Hematopoietic multipotent progenitor cell (in vitro differentiated cells): ENCODE measurements around the gene MCHR2. TPM values are rescaled to one million over a fixed set of nuclear protein-coding genes. Genes with fewer than 3 reads are reported as not detected.
"Not testable (repeated sequence)": the region's sequence is repeated elsewhere in the genome, so short reads cannot be mapped to it uniquely, and the experiment has no call there.

ENCODE experiments used
- DNase-seq, 3 donors: peaks; one replicate each; pipeline ENCODE4 v3.0.0-alpha.2; 2011 to 2015; ENCODE audit warnings: low read depth in 2 of 3, low spot score in 2 of 3
- total RNA-seq: library from RNA; depleted of rRNA; stranded (reverse); fragments of >200 nt; gene quantifications from one replicate; pipeline ENCODE4 v1.2.3, GENCODE V29; 2012

MCHR2 gene, protein sequence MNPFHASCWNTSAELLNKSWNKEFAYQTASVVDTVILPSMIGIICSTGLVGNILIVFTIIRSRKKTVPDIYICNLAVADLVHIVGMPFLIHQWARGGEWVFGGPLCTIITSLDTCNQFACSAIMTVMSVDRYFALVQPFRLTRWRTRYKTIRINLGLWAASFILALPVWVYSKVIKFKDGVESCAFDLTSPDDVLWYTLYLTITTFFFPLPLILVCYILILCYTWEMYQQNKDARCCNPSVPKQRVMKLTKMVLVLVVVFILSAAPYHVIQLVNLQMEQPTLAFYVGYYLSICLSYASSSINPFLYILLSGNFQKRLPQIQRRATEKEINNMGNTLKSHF
- not detected for total RNA-seq

DNA sequence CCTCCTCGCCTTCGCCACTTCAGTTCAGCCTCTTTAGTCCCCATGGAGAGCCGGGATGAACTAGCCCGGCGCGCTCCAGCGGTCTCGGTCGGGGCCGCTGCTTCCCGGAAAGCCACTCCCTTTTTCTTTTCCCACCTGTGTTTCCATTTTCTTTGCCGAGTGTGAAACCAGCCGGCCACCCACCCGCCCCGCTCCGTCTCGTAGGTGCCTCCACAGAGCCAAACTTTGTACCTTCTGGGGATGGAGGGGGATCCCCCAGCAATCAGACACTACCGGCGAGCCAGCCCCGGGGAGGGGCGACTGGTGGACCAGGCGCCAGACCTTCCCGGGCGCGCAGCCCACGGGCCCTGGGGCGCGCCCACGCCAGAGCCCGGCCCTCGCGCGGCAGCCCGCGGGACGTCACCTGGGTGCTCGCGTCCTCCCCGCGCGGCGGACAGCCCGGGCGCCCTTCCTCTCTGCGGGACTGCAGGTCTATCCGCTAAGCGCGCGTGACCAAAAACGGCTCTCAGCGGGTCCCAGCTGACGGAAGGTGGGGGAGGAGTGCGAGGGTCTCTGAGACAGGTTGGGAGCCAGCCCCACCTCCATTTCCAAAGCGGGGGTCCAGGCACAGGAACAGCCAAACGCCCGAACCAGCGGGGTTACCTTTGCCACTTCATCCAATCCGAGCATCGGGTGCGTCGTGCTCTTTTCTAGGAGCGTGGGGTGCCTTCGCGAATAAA is at the start of gene MCHR2:
MCHR2 (minus strand) TSS at position 691 of the 719 bp plus-strand sequence. CDS start 38,076 bp downstream, outside the sequence.
- no peak for DNase-seq

DNA sequence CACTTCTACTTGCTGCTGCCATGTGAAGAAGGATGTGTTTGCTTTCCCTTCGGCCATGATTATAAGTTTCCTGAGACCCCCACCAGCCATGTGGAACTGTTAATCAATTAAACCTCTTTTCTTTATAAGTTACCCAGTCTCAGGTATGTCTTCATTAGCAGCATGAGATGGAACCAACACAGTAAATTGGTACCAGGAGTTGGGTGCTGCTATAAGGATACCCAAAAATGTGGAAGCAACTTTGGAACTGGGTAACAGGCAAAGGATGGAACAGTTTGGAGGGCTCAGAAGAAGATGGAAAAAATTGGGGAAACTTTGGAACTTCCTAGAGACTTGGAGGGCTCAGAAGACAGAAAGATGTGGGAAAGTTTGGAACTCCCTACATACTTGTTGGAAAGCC is 44.5 kb upstream of the MCHR2 start:
- not testable (repeated sequence) for DNase-seq

DNA sequence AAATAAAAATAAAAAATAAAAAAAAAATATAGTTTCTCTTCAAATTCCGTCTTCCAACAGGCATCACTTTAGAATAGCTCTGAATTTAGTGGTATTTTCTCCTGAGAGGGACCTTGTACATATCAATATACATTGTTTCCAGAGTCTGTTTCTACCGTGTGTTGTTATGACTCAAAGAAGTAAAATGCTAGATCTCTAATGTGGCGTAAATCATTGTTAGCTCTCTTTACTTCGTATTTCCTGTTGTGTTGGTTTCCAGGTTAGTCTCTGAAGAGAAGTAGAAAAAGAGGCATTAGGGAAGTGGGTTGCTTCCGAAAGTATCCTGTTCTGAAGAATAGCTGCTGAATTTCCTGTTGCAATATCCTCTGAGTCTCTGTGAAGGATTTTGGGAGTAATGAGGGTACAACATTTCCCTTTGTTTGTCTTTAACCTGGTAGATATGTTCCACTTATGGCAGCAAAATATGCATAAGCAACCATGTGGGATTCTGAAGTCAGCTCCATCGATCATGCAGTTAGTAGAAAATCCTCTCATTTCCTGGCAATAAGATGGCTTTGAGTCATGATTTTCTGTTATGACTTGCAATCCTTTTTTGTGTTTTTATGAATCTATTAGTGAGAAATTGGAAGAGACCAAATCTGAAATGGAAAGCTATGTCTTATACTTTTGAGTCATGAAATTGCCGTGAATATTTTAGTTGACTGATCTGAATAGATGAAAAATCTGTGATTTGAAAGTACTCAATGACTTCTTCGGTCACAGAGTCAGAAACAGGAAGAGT is 42.0 kb upstream of the MCHR2 start:
- DNase-seq: no peak

DNA sequence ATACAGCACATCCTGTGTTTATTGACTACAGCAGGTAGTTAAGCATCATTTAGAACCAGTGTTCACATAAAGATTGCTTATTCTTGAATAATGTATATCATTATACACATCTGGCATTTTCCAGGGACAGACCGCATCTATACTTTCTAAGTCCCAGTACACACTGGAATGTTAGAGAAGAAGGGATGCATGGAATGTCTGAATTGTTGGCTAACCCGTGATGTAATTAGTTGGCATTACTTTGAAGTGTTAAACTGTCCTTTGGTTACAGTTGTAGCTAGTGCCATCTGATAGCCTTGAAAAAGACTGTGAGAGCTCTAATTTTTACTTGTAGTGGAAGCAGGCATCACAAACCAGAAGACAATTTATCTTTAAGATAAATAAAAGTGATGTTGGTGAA is 29.8 kb upstream of the MCHR2 start:
- no peak for DNase-seq

DNA sequence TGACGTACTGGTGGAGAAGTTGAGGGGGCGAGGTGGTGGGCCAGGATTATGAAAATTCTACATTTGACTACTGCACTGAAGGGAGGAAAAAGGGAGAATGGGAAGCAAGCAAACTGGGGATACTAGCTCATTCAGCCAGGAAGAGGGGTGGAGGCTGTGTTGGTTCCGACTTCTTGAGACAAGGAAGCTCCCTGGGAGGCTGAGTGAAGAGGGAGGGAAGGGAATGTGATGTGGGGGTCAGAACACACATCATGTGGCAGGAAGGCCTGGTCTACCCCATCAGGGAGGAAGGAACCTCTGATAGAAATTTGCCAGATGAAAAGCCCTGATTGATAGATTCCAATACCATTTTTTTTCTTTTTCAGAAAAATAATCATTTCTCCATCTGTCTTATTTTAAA is 28.8 kb upstream of the MCHR2 start:
- no peak for DNase-seq

DNA sequence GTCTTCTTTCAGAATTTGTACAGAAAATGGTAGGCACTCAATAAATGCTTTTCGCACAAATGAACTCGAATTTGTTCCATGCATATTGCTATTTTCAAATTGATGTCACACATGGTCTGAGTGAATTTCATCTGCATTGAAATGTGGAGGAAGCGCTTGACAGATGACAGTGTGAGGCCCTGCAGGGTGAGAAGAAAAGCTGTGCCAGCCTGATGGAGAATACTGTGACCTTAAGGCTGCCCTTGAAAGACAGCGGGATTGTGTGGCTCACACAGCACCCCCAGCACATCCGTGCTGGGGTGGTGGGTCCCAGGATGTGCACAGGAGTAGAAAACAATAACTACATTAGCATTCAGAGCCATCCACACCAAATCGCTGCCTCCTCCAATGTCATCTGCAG is 14.8 kb upstream of the MCHR2 start:
- no peak for DNase-seq

DNA sequence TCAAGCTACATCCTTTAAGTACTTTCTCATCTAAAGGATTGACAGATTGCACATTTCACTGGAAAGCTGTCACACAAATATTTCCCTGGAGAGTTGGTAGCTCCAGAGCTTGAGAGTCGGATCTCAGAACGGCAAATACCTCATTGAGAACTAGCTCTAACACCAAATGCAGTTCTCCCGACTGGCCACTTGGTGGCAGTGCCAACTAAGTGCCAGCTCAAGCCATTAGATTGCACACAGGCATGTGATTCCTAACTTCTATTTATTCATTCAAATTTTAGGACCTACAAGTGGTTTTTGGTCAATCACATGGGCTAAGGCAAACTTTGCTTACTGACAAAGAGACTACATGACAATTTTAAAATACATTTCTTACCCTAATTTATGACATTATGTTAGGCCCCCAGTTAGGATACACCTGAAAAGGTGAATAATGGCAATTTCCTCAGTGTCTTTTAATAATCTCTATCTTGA is 7.9 kb upstream of the MCHR2 start:
- peak; percentile 2 to 49 (median 20) for DNase-seq

DNA sequence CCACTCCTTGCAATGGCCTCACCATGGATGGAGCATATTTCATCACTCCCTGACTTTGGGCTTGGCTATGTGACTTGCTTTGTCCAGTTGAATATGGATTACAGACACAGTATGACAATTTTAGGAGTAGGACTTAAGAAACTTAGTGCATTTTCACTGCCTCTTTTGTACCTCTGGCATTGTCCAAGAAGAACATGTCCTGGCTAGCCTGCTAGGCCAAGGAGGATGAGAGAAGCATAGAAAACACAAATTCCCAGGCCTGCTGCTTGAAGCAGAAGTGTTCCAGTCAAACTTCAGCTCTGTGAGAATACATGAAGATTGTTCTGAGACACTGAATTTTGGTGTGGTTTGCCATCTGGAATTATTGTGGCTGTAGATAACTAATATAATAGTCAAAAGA is 3.1 kb upstream of the MCHR2 start:
- DNase-seq: no peak

DNA sequence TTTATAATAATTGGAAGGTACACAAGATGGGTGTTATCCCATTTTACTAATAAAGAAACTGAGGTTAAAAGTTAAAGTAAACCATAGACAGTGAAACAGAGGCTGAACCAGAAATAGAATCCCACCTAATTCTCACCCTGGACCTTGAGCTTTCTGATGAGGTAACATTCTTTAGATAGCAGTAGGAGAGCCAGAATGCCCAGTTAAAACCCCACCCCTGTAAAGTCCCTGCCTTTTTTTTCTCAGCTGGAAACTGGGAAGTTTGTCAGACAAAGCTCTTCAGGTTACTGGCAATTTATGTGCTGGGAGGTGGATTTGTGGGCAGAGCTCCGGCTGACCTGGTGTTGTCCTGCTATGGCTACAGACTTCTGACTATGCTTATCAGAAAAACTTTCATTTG is 1.9 kb upstream of the MCHR2 start:
- no peak for DNase-seq

DNA sequence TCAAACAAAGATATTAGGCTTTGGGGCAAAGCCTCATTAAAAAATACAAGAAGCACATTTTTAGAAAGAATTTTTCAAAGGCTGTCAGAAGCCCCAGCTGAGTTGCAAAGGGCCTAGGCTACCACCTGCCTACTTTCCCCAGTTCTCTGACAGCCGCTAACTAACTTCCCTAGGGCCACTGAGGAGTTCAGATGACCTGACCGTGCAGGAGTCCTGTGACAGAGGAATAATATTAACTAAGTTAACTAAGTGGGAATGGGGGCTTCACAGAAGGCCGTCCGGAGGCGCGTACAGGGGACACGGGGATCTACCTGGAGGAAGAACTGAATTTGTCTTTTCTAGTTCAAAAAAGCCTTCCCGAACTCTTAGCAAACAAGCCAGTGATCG is 884 bp downstream of the MCHR2 start:
- DNase-seq: no peak

DNA sequence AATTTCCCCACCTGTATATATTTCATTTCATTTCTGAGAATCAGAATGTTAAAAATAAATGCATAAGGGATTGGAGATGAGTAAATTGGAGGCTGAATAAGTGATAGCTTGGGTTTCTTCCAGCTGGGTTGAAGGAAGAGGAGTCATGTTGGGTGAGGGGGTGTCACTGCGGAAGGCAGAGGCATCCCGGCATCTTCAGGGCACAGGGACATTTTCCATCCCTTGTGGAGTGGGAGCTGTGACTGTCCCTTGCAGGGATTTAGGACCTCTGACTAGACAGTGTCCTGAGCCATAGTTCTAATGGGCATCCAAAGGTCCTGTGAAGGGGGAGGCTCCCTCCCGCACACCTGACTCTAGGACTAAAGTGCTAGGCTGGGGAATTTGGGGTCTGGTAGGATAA is 2.1 kb downstream of the MCHR2 start:
- DNase-seq: no peak

DNA sequence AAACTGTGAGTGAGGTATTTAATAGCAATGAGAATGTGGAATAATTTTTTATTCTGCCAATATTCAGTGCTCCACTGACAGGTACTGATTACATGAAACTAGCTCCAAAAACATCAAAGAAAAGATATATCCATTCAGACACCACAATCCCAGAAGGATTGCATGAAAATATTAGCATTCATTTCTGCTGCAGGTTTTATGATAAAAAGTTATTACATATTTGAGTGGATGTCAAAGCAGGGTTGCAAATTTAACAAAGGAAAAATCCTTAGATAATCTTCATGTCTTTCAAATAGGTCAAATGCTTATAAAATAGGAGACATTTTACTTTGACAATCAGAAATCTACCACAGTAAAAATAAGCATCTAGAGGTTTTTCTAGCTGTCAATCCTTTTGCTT is 13.3 kb downstream of the MCHR2 start:
- no peak for DNase-seq

DNA sequence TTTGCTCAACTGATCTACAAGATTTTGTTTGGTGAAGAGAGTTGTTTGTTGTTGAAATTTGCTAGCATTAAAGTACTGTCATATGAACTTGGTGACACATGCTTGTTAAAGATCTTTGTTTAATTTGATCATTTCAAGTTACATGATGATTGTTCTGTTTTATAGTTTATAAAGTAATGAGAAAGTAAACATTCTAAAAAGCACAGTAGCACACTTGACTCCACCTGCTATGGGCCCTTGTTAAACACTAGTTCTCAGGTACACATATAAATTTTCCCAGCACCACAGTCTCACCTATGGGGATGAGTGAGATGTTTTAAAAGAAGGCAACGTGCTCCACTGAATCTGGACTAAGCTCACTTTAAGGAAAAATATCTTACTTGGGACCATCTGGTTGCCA is 14.1 kb downstream of the MCHR2 start:
- no peak for DNase-seq

DNA sequence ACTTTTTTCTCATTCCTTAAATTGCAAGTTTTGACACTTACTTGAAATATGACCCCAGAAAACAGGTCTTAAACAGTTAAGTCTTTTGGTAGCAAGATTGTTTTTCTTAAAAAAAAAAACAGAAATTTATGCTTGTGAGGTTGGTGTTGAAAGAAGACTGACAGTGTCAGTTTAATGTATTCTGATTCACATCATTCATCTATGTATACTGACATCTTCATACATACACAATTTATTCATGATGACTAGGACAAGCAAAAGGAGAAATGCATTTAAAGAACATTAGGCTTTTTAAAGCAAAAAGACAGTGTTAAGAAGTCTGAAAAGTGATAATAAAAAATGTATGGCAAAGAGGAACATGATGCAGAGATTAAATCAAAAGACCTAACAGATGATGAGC is 27.0 kb downstream of the MCHR2 start:
- no peak for DNase-seq

DNA sequence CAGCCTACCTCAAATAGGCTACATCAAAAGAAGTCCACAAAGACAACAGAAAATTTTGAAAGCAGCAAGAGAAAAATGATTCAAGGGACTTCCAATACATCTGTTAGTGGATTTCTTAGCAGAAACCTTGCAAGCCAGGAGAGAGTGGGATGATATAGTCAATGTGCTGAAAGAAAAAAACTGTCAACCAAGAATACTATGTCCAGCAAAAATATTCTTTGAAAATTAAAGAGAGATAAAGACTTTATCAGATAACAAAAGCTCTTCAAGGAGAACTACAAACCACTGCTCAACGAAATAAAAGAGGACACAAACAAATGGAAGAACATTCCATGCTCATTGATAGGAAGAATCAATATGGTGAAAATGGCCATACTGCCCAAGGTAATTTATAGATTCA is 34.0 kb downstream of the MCHR2 start:
- no peak for DNase-seq

DNA sequence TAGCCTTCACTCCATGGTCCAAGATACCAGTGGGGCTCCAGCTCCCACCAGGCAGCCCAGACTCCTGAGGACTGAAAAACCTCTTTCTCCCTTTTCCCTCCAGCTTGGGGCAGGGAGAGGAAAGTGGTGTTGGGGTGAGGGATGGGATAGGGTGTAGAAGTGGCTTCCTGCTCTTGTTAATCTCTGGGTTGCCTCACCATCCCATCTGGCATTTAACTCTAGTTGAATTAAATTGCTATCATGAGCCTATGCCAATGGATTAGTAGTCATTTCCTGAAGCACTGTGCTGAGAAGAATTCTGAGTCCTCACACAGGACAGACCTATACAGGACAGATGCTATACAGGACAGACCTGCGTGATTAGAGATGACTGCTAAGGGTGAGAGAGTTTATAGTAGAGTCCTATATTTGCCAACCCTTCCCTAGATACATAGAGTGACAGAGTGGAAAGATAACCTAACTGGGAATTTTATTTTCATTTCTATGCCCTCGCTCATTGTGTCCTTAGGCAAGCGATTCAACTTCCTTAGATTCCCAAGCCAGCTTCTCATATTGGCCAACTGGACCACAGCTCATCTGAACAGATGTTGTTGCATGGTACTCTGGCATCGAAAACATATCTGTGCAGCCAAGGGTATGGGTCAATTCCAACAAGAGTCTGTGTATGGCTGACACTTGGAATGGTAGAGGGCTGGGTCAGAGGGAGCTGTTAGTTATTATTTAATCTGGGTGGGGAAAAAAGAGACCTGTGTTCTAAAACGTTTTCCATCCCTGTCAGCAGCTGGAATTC is 42.8 kb downstream of the MCHR2 start:
- no peak for DNase-seq

DNA sequence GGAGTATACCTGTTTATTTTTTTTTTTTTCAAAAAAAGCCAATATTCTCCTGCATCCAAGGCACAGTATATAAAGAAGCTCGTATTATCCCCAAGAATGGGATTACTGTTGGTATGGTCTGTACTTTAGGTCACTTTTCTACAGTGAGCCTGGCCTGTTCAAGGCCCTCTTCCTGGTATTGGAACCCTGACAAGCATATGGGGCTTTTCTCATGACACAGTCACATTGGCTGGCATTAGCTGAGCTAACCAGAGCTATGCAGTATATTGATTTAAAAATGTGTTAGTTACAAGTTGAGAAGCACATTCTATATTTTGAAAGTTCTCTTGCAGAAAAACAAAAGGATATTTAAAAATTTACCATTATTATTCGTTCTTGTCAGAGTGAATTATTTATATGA is 48.0 kb downstream of the MCHR2 start:
- no peak for DNase-seq

DNA sequence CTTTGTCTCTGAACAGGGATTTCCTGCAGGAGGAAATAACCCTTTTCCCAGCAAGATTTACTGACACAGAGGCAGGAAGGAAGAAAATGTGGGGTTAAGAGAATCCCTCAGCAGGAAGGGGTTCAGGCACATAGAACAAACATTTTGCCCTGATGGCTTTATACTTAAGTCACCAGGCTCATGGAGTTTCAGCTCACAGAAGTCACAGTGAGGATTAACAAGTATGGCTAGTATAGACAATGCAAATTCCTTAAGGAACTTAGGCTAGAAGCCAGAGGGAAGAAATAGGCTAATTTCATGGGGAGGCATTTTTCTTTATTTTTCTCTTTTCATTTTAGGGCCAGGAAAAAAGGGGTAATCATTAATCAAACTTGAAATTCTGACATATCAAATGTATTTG is 50.2 kb downstream of the MCHR2 start:
- no peak for DNase-seq

DNA sequence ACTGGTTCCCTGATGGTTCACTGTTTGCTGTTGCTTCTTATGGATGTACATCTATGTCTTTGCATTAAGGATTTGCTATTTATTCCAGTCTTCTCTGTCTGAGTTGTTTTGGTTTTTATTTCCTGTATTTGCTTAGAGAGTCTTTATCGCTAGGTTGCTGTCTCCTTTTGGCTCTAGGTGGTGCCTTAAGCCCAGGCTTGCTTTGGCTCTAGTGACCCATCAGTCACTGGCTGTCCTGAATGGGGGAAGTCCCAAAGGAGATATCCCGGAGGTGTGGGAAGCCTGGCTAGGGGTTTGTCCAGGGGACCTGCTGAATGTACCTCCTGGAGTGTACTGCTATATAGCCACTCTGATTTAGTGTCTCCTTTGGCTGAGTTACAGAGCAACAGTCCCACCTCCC is 53.4 kb downstream of the MCHR2 start:
- DNase-seq: no peak

DNA sequence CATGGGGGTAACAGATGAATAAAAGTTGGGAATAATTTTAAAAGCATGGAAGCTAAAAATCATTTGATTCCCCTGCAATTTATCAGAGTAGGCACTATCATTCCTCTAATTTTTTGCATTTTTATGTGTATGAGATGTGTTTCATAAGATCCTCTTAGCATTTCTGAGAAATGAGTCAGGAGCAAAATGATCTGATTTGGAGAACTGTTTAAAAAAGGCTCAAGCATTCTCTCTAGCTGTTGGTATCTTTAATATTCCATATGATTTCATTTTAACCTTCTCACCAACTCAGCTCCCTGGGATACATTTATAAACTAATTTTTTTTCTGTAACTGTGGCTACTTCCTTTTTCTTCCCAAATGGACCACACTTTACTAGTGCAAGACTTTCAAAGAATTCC is 60.9 kb downstream of the MCHR2 start:
- DNase-seq: no peak

DNA sequence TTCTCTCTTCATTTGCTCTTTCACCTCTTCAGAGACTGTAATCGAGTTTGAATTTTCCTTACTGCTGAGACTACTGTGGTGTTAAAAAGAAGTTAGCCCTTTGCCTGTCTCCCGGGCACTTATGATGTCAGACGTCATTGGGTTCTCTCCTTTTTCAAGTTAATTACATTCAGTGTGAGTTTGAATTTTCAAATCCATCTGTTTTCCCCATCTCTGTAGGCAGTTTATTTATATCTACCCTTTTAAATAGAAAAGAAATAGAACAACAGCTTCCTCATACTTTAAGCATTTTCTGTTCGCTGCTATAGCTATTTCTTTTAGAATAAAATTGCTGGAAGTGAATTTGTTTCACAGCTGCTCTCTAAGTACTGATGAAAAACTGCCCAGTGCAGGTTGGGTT is 81.4 kb downstream of the MCHR2 start:
- no peak for DNase-seq
